NCI-H446 treated with DMSO at 0.1 percent for 48 hours (cell line): ENCODE measurements around the gene BTBD6.
"Not testable (repeated sequence)": the region's sequence is repeated elsewhere in the genome, so short reads cannot be mapped to it uniquely, and the experiment has no call there.

Source experiments
- DNase-seq: peaks from one replicate; lab custom pipeline; 2025; lab: John Stamatoyannopoulos, UW

BTBD6 gene

DNA sequence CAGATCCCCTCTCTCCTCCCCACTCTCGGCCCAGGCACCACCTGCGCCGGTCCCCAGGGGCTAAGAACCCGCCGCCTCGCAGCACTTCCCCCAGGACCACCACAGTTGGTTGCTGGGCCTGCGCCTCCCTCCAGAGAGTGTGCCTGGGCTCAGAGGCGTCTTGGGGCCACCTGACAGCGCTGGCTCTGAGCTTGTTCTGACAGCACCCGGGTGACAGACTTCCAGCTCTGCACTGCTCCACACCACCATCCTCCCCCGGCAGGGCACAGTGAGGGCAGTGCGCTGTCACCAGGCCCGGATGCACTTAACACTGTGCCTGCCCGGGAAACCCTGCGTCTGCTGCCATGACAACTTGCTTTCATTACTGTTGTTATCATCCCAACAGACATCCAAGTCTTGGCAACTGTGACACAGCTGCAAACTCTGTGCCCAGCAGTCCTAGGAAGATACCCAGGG lies 45.8 kb downstream of the BTBD6 start:
- no peak for DNase-seq

DNA sequence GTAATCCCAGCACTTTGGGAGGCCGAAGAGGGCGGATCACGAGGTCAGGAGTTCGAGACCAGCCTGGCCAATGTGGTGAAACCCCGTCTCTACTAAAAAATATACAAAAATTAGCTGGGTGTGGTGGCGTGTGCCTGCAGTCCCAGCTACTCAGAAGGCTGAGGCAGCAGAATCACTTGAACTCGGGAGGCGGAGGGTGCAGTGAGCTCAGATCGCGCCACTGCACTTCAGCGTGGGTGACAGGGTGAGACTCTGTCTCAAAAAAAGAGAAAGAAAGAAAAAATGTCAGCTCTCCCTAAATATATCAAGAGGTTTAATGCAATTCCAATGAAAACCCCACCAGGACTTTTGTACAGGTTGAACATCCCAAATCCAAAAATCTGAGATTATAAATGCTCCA lies 49.0 kb downstream of the BTBD6 start:
- DNase-seq, result not testable (repeated sequence)

DNA sequence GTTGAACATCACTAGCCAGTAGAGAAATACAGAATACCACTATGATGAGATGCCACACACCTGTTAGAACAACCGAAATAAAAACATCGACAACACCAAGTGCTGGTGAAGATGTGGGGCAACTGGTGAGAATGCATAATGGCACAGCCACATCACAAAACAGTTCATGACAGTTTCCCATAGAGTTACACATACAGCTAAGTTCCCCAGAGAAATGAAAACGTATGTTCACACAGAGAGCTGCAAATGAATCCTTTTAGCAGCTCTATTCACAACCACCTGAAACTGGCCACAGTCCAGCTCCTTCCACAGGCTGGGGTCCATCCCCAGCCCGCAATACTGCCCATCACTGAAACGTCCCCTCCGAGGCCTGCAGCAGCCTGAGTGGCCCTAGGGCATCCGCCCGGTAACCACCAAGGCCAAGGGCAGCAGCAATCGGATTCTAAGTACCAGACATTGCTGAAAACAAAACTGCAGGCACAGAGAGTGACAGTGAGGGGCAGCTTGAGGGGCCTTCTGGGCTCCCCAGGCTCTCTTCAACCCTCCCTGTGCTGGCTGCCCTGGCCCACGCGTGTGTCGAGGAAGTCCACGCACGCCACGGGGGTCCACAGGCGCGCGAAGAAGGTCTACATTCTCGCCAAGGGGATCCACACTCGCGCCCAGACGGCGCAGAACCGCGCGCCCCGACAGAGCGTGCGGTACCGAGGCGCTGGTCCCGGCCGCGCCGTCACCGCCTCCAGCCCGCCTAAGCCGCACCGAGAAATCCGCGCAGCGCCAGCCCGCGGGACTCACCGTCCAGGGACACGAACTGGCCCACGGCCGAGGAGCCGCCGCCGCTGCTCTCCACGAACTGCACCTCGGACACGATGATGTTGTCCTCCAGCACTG lies 51.6 kb downstream of the BTBD6 start:
- no peak for DNase-seq
